ENCODE results near the gene FBXL3. TPM values are rescaled to one million over a fixed set of nuclear protein-coding genes. Genes with fewer than 3 reads are reported as not detected.

Gene FBXL3
- total and polyA plus RNA-seq, 2 experiments from 2014 or later: 5.0 to 14.6 TPM

- H3K4me3 Mint-ChIP-seq: no peak overlapping the region
- no peak overlapping the region for H3K4me2 ChIP-seq
- no peaks in the 10 kb centered on the region for H4K20me1 ChIP-seq (replicated peaks; ENCODE audit: insufficient read depth)
- no peak overlapping the region for H3K27ac ChIP-seq (ENCODE audit: low read depth)
- ATAC-seq (no peak), DNase-seq (ENCODE audit: low spot score) (no peak)
- H3K27me3 Mint-ChIP-seq (ENCODE audit: insufficient read depth, low read depth, poor library complexity): no peaks in the 10 kb centered on the region
- H3K9me2 ChIP-seq (ENCODE audit: insufficient read depth): peaks cover 2% of the 10 kb centered on the region; the same call in 1 of the 2 replicates
- H3K27ac Mint-ChIP-seq: no peak overlapping the region
- no peak for TF ChIP-seq JUNB (IDR thresholded peaks at IDR 0.05; ENCODE audit: unreplicated experiment)
- TF ChIP-seq ZNF114 (CRISPR knock-in tag; IDR thresholded peaks at IDR 0.05): no peak
- no peak for TF ChIP-seq CREB1 (CRISPR knock-in tag; IDR thresholded peaks at IDR 0.05; ENCODE audit: low read depth)
- TF ChIP-seq EZH2 (IDR thresholded peaks at IDR 0.05; ENCODE audit: low read depth, unreplicated experiment): no peak
- TF ChIP-seq NANOG (IDR thresholded peaks at IDR 0.05; ENCODE audit: borderline replicate concordance): no peak
- TF ChIP-seq EZH2phosphoT487 (IDR thresholded peaks at IDR 0.05; ENCODE audit: unreplicated experiment): no peak
- no peak for TF ChIP-seq STAT1 (IDR thresholded peaks at IDR 0.05; ENCODE audit: unreplicated experiment)
- no peak for TF ChIP-seq CTCF (conservative IDR thresholded peaks at IDR 0.05; ENCODE audit: low read depth in 2 of 2)
- no peak for TF ChIP-seq POLR2AphosphoS5 (IDR thresholded peaks at IDR 0.05; ENCODE audit: low read depth)
- TF ChIP-seq ZNF331 (CRISPR knock-in tag; IDR thresholded peaks at IDR 0.05; ENCODE audit: low read depth): no peak
- no peaks in the 10 kb centered on the region for H3K79me2 ChIP-seq (replicated peaks; ENCODE audit: insufficient read depth)
- H2AFZ ChIP-seq: no peak overlapping the region
- no peaks in the 10 kb centered on the region for H3K4me1 Mint-ChIP-seq
- no peak overlapping the region for H3K4me3 ChIP-seq
- peaks cover 14% of the 10 kb centered on the region for H3K36me3 Mint-ChIP-seq (ENCODE audit: low read depth)
- no peaks in the 10 kb centered on the region for H3K4me1 ChIP-seq (ENCODE audit: insufficient read depth)
- H3K9me3 Mint-ChIP-seq: peaks cover 6% of the 10 kb centered on the region
- H3F3A ChIP-seq (replicated peaks; ENCODE audit: low read depth): no peaks in the 10 kb centered on the region
- no peaks in the 10 kb centered on the region; the same call in 1 of the 2 replicates for H3K36me3 ChIP-seq (ENCODE audit: insufficient read depth)
- no peaks in the 10 kb centered on the region for H3K27me3 ChIP-seq (ENCODE audit: insufficient read depth)
These were observed 15.7 kb upstream of the FBXL3 start for GRCh38 chr13:77042566-77043177.

- no peak overlapping the region for H3K27ac ChIP-seq (ENCODE audit: low read depth)
- H3F3A ChIP-seq (replicated peaks; ENCODE audit: low read depth): no peaks in the 10 kb centered on the region
- no peaks in the 10 kb centered on the region for H3K27me3 Mint-ChIP-seq (ENCODE audit: insufficient read depth, low read depth, poor library complexity)
- H3K4me3 ChIP-seq: no peak overlapping the region
- H3K4me1 Mint-ChIP-seq: no peaks in the 10 kb centered on the region
- no peak overlapping the region for H3K4me3 Mint-ChIP-seq
- no peaks in the 10 kb centered on the region for H3K9me3 Mint-ChIP-seq
- no peaks in the 10 kb centered on the region for H3K79me2 ChIP-seq (replicated peaks; ENCODE audit: insufficient read depth)
- H2AFZ ChIP-seq: no peak overlapping the region
- H3K27me3 ChIP-seq (ENCODE audit: insufficient read depth): no peaks in the 10 kb centered on the region
- H4K20me1 ChIP-seq (replicated peaks; ENCODE audit: insufficient read depth): no peaks in the 10 kb centered on the region
- H3K4me2 ChIP-seq: no peak overlapping the region
- H3K36me3 ChIP-seq (ENCODE audit: insufficient read depth): no peaks in the 10 kb centered on the region; the same call in 1 of the 2 replicates
- H3K4me1 ChIP-seq (ENCODE audit: insufficient read depth): no peaks in the 10 kb centered on the region
- no peaks in the 10 kb centered on the region for H3K36me3 Mint-ChIP-seq (ENCODE audit: low read depth)
- H3K27ac Mint-ChIP-seq: no peak overlapping the region
- DNase-seq (ENCODE audit: low spot score): no peak
- H3K9me2 ChIP-seq (ENCODE audit: insufficient read depth): peaks cover 3% of the 10 kb centered on the region; the same call in 1 of the 2 replicates
- ATAC-seq: no peak
- no peak for TF ChIP-seq ZNF331 (CRISPR knock-in tag; IDR thresholded peaks at IDR 0.05; ENCODE audit: low read depth)
- no peak for TF ChIP-seq NANOG (IDR thresholded peaks at IDR 0.05; ENCODE audit: borderline replicate concordance)
- TF ChIP-seq POLR2AphosphoS5 (IDR thresholded peaks at IDR 0.05; ENCODE audit: low read depth): no peak
- no peak for TF ChIP-seq ZNF114 (CRISPR knock-in tag; IDR thresholded peaks at IDR 0.05)
- TF ChIP-seq EZH2 (IDR thresholded peaks at IDR 0.05; ENCODE audit: low read depth, unreplicated experiment): no peak
- TF ChIP-seq CTCF (conservative IDR thresholded peaks at IDR 0.05; ENCODE audit: low read depth in 2 of 2): no peak
- TF ChIP-seq STAT1 (IDR thresholded peaks at IDR 0.05; ENCODE audit: unreplicated experiment): no peak
- no peak for TF ChIP-seq REST (IDR thresholded peaks at IDR 0.05; ENCODE audit: unreplicated experiment)
- no peak for TF ChIP-seq ETS1 (IDR thresholded peaks at IDR 0.05)
- no peak for TF ChIP-seq CREB1 (CRISPR knock-in tag; IDR thresholded peaks at IDR 0.05; ENCODE audit: low read depth)
- TF ChIP-seq JUNB (IDR thresholded peaks at IDR 0.05; ENCODE audit: unreplicated experiment): no peak
- TF ChIP-seq EZH2phosphoT487 (IDR thresholded peaks at IDR 0.05; ENCODE audit: unreplicated experiment): no peak
These were observed 13.9 kb upstream of the FBXL3 start for GRCh38 chr13:77040835-77041234.
